Brain pericyte (primary cell): Measurements from ENCODE around the gene RBP3.

Experiments used
- DNase-seq: peaks from one replicate; pipeline ENCODE4 v3.0.0-alpha.2; 2012; ENCODE audit warnings: low read depth, low spot score

RBP3 gene

GRCh38 chr10:47348138-47348651 is at the start of gene RBP3:
Gene RBP3 (plus strand): TSS chr10:47348363. CDS start chr10:47348485, 122 bp downstream.
- DNase-seq = no peak

GRCh38 chr10:47298715-47299114 is 49.4 kb upstream of the RBP3 start:
- no peak for DNase-seq

- no peak for DNase-seq
These were observed 48.3 kb upstream of the RBP3 start, which contains the start of gene GDF10 for GRCh38 chr10:47299611-47300428. Gene GDF10 (plus strand): TSS chr10:47300197. CDS start chr10:47300652, 455 bp downstream.

- no peak for DNase-seq
These were observed 47.7 kb upstream of the RBP3 start for GRCh38 chr10:47300429-47300931.

- DNase-seq = no peak
These were observed 46.3 kb upstream of the RBP3 start for GRCh38 chr10:47301833-47302232.

- DNase-seq = no peak
These were observed 45.1 kb upstream of the RBP3 start for GRCh38 chr10:47303105-47303504.

GRCh38 chr10:47303866-47304265 is 44.3 kb upstream of the RBP3 start:
- DNase-seq = no peak

GRCh38 chr10:47305566-47305965 is 42.6 kb upstream of the RBP3 start:
- DNase-seq = no peak

GRCh38 chr10:47306387-47307210 is 41.6 kb upstream of the RBP3 start:
- DNase-seq = no peak

- DNase-seq = no peak
These were observed 40.8 kb upstream of the RBP3 start for GRCh38 chr10:47307381-47307780.

- DNase-seq = no peak
These were observed 39.4 kb upstream of the RBP3 start for GRCh38 chr10:47308775-47309174.

- no peak for DNase-seq
These were observed 38.6 kb upstream of the RBP3 start for GRCh38 chr10:47309408-47310089.

GRCh38 chr10:47310090-47310505 is 38.1 kb upstream of the RBP3 start:
- DNase-seq = no peak

GRCh38 chr10:47311193-47311931 is 36.8 kb upstream of the RBP3 start:
- DNase-seq = no peak

GRCh38 chr10:47311932-47312662 is 36.1 kb upstream of the RBP3 start:
- no peak for DNase-seq

GRCh38 chr10:47312663-47312995 is 35.5 kb upstream of the RBP3 start:
- DNase-seq = no peak

GRCh38 chr10:47314416-47314970 is 33.7 kb upstream of the RBP3 start:
- no peak for DNase-seq

- DNase-seq = no peak
These were observed 32.7 kb upstream of the RBP3 start for GRCh38 chr10:47315421-47315820.

- DNase-seq = no peak
These were observed 32.0 kb upstream of the RBP3 start for GRCh38 chr10:47316131-47316530.

- no peak for DNase-seq
These were observed 30.9 kb upstream of the RBP3 start for GRCh38 chr10:47317251-47317650.
